GM18870 (cell line): ENCODE data around the gene MYOG.

Experiments used
- ATAC-seq: cut with Tn5 transposase; IDR thresholded peaks from one replicate; pipeline ENCODE4 v1.9.1; 2021; ENCODE audit warnings: moderate library complexity; ENCODE audit not compliant: unreplicated experiment

Gene MYOG

DNA sequence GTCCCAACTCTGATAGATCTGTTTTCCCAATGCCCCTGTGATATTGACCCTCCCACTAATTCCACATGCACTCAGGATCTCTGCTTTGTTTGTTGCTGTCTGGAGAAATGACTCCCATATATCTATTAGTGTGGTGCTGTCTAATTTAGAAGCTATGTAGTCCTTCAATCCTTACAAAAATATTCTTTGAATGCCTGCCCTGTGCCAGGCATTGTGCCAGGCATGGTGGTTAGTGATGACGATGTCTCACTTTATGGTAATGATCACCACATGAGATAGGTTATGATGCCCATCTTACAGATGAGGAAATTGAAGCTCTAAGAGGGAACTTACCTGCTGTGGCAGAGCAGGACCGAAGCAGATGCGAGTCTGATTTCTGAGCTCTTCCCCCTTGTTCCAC, 12.9 kb downstream of the MYOG start:
- ATAC-seq, result no peak

DNA sequence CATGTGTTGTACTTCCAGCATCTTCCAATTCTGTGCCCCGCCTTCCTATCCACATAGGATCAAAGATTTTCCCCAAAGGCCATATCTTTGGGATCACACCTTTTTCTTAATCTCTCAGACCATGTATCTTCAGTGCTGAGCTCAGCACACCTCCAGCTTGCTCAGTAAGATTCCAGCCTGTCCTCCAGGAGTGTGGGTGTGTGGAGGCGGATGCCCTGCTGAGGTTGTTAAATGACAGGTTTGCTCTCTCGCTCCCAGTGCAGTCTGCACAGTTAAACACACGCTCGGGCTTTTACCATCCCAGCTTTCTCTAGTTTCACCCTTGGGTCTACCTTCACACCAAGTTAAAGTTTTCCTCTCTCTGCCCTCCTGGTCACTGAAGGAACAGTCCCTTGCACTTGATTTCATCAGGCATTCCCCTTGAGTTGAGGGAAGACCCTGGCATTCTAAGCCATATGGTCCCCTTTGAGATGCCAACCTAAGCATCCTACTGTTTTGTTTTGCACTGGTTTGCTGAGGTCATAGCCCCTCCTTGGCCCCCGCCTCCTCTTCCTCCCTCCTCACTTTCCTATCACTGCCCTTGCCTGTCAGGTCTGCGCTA, 13.7 kb downstream of the MYOG start:
- no peak for ATAC-seq

DNA sequence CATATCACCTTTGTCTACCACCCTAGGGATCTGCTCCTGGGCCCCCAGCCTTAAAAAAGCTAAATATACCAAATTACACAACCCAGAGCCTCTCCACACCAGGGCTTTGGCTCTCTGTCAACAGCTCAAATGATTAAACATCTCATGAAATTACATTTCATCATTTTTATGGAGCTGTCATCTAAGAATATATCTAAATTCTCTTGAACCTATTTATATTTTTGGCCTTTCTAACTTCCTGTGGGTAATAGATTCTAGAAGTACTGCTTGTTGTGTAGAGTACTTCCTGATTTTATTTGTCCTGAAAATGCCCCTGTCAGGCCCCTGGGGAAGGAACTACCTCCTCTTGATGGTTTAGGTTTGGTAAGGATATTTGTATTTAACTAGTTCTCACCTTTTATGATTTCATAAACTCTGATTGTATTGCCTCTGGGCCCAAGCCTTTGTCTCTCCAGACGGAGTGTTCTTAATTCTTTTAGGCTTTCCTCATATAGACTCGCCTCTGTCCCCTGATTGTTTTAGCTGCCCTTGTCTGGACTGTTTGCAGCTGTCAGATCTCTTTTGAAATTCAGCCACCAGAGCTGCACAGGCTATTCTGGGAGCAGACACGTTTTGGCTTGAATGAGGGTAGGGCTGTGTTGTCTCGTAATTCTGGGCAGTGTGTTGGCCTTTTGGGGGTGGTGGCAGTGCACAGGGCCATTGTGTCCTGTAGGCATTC, 16.6 kb downstream of the MYOG start:
- ATAC-seq, result no peak

DNA sequence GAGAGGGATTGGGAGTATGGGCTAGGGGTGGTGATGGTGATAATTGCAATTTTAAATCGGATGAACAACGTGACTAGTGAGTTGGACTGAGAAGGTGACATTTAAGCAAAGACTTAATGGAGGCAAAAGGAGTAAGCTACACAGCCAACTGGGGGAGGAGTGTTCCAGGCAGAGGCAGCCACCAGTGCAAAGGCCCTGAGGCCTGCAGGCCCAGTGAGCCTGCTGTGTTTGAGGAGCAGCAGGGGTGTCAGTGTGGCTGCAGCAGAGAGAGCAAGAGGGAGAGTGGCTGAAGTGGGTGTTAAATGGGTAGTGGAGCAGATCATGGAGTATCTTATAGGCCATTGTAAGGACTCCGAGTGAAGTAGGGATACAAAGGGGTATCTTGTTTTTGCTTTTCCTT, 18.8 kb downstream of the MYOG start:
- no peak for ATAC-seq

DNA sequence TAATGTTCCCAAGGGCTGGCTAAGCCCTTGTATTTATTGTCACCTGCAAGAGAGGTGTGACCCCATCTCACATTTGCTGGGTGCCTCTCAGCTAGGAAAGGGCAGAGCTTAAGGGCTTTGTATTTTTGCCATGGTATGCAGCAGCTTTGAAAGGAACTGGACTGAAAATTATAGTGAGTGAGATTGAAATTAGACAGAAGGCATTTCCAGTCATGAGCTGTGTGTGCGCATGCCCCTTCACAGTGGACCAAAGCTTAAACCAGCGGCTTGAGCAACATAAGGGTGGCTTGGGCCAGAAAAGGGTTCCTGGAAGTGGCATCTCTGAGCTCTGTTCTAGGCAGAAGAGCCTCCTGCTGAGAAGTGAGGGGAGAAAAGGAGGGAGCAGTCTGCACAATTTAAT, 19.8 kb downstream of the MYOG start:
- ATAC-seq, result no peak

DNA sequence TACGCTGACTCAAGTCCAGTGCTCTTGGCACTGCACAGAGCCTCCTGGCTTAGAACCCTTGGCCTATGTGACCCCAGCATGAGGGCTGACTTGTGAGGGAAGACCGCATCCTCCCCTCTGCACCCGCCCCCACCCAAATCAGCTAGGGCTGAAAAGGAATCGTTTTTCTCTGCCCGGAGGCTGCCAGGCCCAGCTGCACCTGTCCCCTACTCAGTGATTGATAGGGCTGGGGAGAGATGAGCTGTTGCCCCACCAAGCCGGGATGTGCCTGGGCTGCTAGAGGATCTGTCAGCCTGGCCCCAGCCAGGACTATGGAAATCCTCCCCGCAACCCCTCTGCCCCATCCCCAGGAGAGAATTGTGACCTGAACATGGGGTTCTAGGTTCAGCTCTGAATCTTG, 20.6 kb downstream of the MYOG start:
- ATAC-seq, result no peak

DNA sequence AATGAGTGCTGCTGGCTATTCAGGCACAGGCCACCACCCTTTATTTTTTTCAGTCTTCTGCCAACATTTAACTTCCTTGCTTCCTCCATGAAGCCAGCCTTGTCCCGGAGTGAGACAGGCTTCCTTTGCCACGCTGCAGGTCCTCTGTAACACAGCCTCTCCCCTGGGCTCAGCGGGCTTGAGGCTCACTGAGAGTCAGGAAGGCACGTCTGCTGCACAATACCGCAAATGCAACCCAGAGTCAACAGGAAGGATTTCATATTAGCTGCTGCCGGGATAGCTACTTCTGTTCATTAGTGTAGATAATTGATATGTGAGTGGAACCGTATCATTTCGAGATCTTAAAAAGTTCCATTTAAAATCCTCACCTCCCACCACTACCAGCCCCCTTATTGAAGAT, 22.5 kb downstream of the MYOG start:
- ATAC-seq, result no peak

DNA sequence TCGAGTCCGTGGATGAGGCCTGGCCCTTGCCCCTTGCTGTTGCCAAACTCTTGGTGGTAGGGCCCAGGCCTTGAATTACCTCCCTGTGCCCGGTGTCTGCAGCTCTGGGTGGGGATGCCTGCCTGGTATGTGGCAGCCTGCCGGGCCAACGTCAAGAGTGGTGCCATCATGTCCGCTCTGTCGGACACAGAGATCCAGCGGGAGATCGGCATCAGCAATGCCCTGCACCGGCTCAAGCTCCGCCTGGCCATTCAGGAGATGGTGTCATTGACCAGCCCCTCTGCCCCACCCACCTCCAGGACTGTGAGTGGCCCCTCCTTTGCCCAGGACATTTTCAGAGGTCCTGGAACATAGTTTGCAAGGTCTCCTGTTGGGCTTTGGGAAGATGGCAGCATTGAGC, 25.7 kb downstream of the MYOG start:
- no peak for ATAC-seq

DNA sequence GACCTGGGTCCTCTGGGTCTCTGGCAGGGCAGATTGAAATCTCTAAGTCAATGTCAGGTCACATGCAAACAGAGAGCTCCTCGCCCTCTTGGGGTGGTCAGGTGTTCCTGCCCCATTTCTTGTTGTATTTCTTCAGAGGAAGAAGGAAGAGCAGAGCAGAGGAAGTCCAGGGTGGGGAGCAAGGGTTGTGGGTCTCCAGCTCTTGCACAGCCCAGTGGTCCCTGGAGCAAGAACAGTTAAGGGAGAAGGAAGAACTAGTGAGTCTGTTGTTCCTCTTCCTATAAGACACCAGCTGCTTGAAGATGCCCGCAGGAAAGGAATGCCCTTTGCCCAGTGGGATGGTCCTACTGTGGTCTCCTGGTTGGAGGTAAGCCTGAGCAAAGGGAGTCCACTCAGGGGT, 26.3 kb downstream of the MYOG start:
- ATAC-seq, result no peak

DNA sequence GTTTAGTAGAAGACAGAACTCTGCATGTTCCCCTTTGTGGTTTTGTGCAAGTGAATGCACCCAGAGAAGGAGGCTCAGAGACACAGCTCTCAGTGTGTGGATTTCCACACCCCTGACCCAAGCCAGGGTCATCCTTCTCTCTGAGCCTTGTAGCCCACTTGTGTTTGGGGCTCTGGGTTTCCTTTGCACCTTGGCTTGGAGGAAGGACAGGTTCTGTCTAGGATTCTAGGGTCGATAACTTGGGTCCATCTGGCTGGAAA, 27.2 kb downstream of the MYOG start:
- no peak for ATAC-seq

DNA sequence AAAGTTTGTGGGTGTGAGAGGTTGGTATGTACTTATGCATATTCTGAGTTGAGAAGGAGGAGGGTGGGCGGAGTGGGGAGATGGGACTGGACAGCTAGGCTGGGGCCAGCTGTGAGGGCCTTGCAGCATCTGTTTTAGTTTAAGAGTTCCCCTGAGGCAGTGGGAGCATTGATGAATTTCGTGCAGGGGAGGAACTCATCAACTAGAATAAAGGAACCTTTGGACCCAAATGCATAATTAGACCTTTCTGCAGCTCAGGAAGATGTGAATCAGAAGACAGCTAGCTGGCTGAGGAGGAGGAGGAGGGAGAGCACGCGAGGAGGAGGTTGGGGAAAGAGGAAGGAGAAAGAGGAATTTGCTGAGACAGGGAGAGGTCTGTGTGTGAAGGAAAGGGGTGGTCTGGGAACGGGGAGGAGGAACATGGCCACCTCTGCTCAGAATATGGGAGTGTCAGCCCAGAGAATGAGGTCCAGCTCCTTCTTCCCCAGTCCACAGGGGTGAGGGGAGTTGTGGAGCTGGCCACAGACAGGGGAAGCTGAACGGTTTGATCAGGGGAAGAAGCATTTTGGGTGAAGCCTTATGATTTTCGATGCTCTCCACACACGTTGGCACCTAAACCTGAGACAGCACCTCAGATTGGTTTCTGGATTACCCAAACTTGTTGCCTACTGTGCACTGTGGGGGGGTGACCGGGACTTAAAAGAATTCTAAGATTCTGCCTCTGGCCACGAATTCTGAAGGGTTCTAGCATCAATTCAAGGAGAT, 27.7 kb downstream of the MYOG start:
- ATAC-seq, result no peak

DNA sequence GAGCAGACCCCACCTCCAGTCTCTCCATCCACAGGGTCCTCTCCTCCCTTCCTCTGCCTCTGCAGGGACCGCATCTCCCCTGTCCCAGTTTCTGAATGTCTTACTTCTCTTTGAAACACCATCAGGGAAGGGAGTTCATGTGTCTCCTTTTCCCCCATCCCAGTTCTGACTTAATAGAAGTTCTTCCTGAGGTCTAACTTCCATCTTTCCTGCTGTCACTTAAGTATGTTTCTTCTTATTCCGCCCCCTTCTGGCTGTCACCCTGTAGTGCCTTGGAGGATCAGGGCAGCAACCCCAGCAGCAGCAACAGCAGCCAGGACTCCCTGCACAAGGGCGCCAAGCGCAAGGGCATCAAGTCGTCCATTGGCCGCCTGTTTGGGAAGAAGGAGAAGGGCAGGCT, 29.3 kb downstream of the MYOG start:
- no peak for ATAC-seq

DNA sequence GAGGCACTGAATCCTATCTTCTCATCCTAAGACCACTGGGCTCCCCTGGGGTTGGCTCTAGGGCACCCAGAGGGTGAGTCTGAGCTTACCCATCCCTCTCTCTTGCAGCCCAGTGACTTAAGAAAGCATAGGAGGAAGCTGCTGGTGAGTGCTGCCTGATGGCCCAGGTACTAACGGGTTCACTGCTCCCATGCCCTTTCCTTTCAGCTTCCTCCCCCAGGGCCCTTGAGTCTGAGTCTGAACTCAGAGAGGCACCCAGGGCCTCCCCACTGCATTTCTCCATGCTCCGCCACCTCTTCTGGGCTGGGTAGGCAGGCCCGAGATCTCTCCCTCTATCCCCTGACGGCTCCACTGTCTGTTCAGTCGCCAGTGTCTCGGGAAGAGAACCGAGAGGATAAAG, 29.8 kb downstream of the MYOG start:
- no peak for ATAC-seq

DNA sequence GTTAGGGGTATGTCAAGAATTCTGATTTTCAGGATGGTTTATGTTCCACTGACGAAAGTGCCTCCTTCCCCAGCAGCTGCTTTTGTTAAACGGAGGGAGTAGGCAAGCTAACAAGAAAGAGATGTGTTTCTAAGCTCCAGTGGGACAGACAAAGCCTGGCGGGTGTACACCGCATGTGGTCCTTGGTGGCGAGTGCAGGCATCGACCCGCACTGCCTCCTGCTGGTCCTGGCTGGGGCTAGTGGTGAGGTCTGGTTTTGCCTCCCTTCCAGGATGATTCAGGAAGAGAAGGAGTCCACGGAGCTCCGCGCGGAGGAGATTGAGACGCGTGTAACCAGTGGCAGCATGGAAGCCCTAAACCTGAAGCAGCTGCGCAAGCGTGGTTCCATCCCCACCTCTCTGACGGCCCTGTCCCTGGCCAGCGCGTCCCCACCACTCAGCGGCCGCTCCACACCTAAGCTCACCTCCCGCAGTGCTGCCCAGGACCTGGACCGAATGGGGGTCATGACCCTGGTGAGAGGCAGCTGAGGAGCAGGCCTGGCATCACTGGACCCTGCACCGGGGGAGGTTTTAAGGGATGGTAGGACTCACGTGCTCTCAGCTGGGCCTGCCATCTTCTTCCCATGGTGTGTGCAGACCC, 30.5 kb downstream of the MYOG start:
- no peak for ATAC-seq

DNA sequence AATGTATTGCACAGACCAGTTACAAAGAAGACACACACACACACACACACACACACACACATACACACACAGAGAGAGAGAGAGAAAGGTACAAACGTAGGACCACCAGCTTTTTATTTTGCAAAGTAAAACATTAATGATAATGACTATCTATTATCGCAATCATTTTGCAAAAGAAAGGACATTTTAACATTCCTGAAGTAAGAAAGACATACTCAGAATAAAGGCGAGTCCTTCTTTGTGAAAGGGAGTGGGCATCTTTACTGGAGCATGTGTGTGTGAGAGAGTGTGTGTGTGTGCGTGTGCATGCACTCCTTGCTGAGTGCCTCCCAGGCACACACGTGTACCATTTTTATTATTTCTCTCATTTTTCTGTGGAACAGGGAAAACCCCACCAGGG, 31.2 kb downstream of the MYOG start:
- no peak for ATAC-seq

DNA sequence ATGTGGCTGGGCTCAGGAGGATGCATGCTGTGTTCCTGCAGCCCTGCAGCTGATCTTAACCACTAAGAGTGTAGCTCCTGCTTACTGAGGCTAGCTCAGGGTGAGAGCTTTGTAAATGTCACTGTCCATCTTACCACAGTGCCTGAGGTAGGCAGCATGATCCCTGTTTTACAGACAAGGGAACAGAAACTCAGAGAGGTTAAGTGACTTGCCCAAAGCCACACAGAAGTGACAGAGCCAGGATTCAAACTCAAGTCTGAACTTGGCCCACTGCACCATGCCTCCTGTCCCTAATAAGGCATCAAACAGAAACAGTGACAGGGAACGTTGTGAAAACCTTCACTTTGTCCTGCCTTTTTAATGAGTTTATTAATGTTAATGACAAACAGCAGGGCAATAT, 31.6 kb downstream of the MYOG start:
- ATAC-seq, result no peak

DNA sequence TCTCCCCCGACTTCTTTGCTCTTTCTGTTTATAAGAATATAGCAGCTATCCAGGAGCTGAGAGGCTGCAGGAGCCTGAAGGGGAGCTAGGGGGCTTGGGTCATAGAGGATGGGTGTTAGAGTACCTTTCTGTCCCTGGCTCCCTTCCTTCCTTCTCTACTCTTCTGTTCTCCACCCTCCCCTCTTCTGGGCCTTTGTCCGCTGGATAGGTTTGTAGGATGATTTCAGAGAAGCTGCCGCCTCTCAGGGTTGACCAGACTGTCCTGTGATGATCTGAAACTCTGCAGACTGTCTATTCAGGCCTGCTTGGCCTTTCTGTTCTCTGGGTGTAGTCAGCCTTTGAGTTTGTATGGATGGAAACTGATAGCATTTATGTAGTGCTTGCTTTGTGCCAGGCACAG, 33.2 kb downstream of the MYOG start:
- ATAC-seq, result no peak

DNA sequence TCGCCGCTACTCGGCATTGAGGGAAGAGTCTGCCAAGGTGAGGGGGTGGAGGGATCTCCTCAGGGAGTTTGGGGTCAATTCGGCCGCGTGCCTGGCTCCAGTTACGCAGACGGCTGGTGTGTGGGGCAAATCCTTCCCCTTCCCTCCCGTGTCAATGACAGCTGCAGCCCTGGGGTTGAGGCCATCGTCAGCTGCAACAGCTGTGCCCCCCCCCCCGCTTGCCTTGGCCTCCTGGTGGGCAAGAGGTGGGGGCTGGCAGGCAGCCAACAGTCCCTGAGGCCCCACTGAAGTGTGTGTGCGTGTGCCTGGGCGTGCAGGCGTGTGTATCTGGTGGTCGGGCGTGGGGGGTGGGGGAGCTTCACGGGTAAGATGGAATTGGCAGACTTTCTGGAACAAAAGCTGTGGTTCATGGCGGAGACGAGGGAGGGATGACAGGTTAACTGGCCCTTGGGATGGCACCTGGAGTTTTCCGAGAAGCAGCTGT, 33.9 kb downstream of the MYOG start:
- ATAC-seq, result no peak

DNA sequence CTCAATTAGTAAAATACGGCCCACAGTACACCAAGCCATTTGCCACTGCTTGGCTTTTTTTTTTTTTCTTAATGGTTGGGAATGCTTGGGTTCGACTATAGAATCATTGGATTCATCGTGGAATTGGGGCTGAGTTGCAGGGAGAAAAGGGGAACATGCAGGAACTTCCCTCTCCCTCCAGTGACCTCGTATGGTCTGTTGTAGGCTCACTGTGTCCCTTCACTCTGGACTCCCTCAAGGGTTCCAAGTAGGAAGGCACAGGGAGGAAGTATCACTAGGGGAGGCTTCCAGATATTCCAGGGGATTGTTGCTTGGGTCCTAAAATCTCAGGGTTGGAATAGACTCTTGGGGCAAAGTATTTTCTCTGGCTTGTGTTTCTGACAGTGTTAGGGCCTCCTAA, 35.0 kb downstream of the MYOG start:
- no peak for ATAC-seq

DNA sequence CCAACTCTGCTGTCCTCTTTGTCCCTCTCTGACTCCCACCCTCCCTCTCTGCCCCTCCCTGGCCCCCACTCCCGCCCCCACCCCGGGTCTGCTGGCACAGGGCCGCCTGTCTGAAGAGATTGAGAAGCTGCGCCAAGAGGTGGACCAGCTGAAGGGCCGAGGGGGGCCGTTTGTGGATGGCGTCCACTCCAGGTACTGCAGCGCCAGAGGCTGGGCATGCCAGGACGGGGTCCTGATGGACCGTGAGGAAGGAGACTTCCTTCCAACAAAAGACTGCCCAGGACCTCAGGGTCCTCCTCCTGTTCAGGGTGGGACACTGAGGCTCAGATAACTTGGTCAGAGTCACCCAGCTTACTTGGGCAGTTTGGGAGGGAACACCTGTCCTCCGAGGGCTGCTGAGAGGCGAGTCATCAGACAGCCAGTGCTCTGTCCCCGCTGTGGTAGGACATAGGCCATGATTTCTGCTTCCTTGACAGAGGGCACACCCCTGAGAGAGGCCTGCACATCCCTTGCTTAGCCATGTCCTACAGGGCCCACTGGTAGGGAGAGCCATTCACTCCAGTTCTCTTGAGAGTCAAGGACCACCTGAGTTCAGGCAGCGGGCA, 36.1 kb downstream of the MYOG start:
- ATAC-seq, result no peak

DNA sequence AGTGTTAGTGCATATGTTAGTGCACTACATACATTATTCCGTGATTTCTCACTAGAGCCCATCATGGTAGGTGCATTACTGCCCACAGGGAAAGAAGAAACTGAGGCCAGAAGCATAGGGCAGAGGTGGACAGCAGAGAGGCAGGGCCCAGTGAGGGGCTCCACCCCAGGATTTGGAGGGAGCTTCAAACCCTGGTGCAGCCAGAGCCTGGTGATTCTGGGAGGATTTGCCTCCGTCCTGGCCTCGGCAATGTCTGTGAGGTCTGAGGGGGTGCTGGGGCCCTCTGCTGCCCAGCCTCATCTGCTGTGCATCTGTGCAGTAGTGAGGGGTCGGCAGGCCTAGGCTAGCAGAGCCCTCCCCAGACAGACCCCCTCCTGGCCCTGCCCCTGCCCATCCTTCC, 36.7 kb downstream of the MYOG start:
- ATAC-seq, result no peak
